HepG2 (cell line): ENCODE data around the gene TARDBP. TPM values are rescaled to one million over a fixed set of nuclear protein-coding genes. Genes with fewer than 3 reads are reported as not detected.

Source experiments
- DR1 ChIP-seq: sonication (generic); formaldehyde crosslinking; IDR thresholded peaks from 2 replicates; pipeline ENCODE4 v1.8.0; 2021; ENCODE audit warnings: mild to moderate bottlenecking, missing genetic modification reagents, inconsistent platforms
- GTF3A ChIP-seq: sonication (generic); formaldehyde crosslinking; conservative IDR thresholded peaks from 2 replicates; pipeline ENCODE4 v1.4.0; 2020; ENCODE audit warnings: mild to moderate bottlenecking, missing genetic modification reagents
- HOMEZ ChIP-seq: IDR thresholded peaks from 2 replicates; pipeline ENCODE4 v1.6.1; 2016; ENCODE audit warnings: low read depth
- KDM5B ChIP-seq: sonication (generic); formaldehyde crosslinking; IDR thresholded peaks from 2 replicates; pipeline ENCODE4 v1.4.0; 2020; ENCODE audit warnings: missing genetic modification reagents, mild to moderate bottlenecking, borderline replicate concordance
- MAZ ChIP-seq, 2 experiments: sonication (generic) in 1 of 2; formaldehyde crosslinking in 1 of 2; IDR thresholded peaks; 2 replicates each; pipeline versions ENCODE4 v1.5.0 to v1.6.1; 2012 to 2020; ENCODE audit warnings: low read depth in 2 of 2, mild to moderate bottlenecking in 2 of 2, borderline replicate concordance in 1 of 2, improper control_type of control experiment in 1 of 2, low read length in 1 of 2, missing genetic modification reagents in 1 of 2, moderate library complexity in 1 of 2
- MTF2 ChIP-seq: sonication (generic); formaldehyde crosslinking; IDR thresholded peaks from 2 replicates; pipeline ENCODE4 v1.5.0; 2020; ENCODE audit warnings: missing genetic modification reagents, borderline replicate concordance
- NCOR1 ChIP-seq: fragments of 200-600 bp; sonication (generic); IDR thresholded peaks from 2 replicates; pipeline ENCODE4 v1.7.0; 2017; ENCODE audit warnings: antibody characterized with exemption, low read length, borderline replicate concordance
- NFAT5 ChIP-seq: sonication (generic); formaldehyde crosslinking; IDR thresholded peaks from 2 replicates; pipeline ENCODE4 v1.4.0; 2020; ENCODE audit warnings: missing genetic modification reagents
- PHB2 ChIP-seq: fragments of 450-650 bp; IDR thresholded peaks from 2 replicates; pipeline ENCODE4 v1.6.1; 2018; ENCODE audit not compliant: partially characterized antibody
- RBM22 ChIP-seq: fragments of 200-400 bp; formaldehyde crosslinking; optimal IDR thresholded peaks from 2 replicates; pipeline ENCODE3; 2017; ENCODE audit warnings: mild to moderate bottlenecking, low read length, moderate library complexity
- RNF219 ChIP-seq: sonication (generic); formaldehyde crosslinking; IDR thresholded peaks from 2 replicates; pipeline ENCODE4 v1.5.0; 2020; ENCODE audit warnings: mild to moderate bottlenecking, missing genetic modification reagents
- SIX1 ChIP-seq: sonication (generic); formaldehyde crosslinking; IDR thresholded peaks from 2 replicates; pipeline ENCODE4 v1.4.0; 2020; ENCODE audit warnings: missing genetic modification reagents, borderline replicate concordance
- ZFP82 ChIP-seq: sonication (generic); formaldehyde crosslinking; IDR thresholded peaks from 2 replicates; pipeline ENCODE4 v1.5.1; 2020; ENCODE audit warnings: mild to moderate bottlenecking, missing genetic modification reagents, borderline replicate concordance
- ZNF225 ChIP-seq: sonication (generic); formaldehyde crosslinking; IDR thresholded peaks from 2 replicates; pipeline ENCODE4 v1.4.0; 2020; ENCODE audit warnings: mild to moderate bottlenecking, missing genetic modification reagents
- ZNF331 ChIP-seq: sonication (generic); formaldehyde crosslinking; IDR thresholded peaks from 2 replicates; pipeline ENCODE4 v1.4.0; 2020; ENCODE audit warnings: missing genetic modification reagents
- ZNF335 ChIP-seq: sonication (generic); formaldehyde crosslinking; IDR thresholded peaks from 2 replicates; pipeline ENCODE4 v1.4.0; 2020; ENCODE audit warnings: missing genetic modification reagents
- ZNF44 ChIP-seq: sonication (generic); formaldehyde crosslinking; IDR thresholded peaks from 2 replicates; pipeline ENCODE4 v1.5.1; 2020; ENCODE audit warnings: mild to moderate bottlenecking, missing genetic modification reagents
- ZNF580 ChIP-seq: IDR thresholded peaks from 2 replicates; pipeline ENCODE4 v1.6.1; 2016; ENCODE audit warnings: low read depth, borderline replicate concordance
- ZNF672 ChIP-seq: sonication (generic); formaldehyde crosslinking; IDR thresholded peaks from 2 replicates; pipeline ENCODE4 v1.8.1; 2022; ENCODE audit warnings: missing genetic modification reagents
- ZNF772 ChIP-seq: sonication (generic); formaldehyde crosslinking; IDR thresholded peaks from 2 replicates; pipeline ENCODE4 v1.5.0; 2020; ENCODE audit warnings: mild to moderate bottlenecking, missing genetic modification reagents
- polyA plus RNA-seq, 8 experiments: library from polyadenylated mRNA; depleted of rRNA in 3 of 8; stranded (reverse) in 7 of 8; unstranded in 1 of 8; fragments of >200 nt; fragmentation: Illumina TruSeq in 4 of 8; extraction: Trizol in 4 of 8; gene quantifications; 2 replicates each; pipeline versions ENCODE4 v1.2.1 to v1.2.3, GENCODE V29; 2011 to 2016; ENCODE audit warnings: low read depth in 4 of 8, missing spikeins in 1 of 8, mixed read lengths in 1 of 8; ENCODE audit not compliant: insufficient read depth in 1 of 8
- total RNA-seq, 5 experiments: library from RNA; depleted of rRNA; stranded (reverse); fragments of >200 nt; fragmentation: Illumina TruSeq; extraction: Trizol; gene quantifications; 2 replicates each; pipeline ENCODE4 v1.2.3, GENCODE V29; 2016; ENCODE audit warnings: low read depth in 1 of 5

Gene TARDBP
- total and polyA plus RNA-seq, 2 of the 13 experiments (the other 11 are each of a cell fraction or from before 2014, with no cell fraction given) = 62.4 to 93.0 TPM

DNA sequence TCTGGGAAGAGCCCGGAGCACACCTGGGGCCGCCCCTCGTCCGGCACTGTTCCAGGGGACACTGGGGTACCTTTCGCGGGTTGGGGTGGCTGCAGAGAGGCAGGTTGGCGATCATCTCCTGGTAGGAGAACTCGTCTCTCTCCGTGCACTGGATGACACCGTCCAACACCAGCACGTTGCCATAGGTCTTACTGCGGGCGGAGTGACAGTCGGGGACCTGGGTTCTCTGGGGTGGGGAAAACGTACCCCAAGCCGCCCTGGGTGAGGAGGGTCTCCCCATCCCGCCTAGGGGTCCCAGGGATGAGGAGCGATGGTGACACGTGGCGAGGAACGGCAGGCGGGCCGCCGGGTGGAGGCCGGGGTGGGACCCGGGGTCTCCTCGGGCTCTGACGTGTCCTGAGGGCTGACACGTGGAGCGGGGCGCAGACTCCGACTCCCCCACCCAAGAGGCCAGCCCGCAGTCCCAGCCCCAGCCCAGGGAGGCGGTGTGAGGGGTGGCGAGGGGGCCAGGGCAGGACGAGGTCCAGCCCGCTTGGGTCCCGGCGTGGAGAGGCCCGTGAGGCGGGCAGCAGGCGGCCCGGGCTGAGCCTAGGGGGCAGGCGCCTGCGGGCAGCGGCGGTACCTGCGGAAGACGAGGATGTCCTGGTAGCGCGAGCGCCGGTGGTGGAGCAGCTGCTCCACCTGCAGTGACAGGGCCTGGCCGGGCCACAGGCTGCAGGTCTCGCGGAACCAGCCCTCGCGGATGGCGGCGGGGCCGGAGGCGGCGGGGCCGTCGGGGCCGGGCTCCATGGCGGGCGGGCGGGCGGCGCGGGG lies 46.9 kb downstream of the TARDBP start (continued):
- TF ChIP-seq ZNF580 (CRISPR knock-in tag) = no peak
- no peak for TF ChIP-seq GTF3A
- TF ChIP-seq DR1 (CRISPR knock-in tag) = no peak; the same call in 1 of the 2 replicates
- no peak for TF ChIP-seq ZNF672 (CRISPR knock-in tag)
- no peak for TF ChIP-seq ZNF335 (CRISPR knock-in tag)
- 0 out of 2 replicates have a peak, but pooled peaks have one; percentile 33 for TF ChIP-seq ZNF225 (CRISPR knock-in tag)
- no peak for TF ChIP-seq SIX1
- TF ChIP-seq ZNF44 (CRISPR knock-in tag) = no peak
- TF ChIP-seq PHB2 = no peak
- no peak for TF ChIP-seq HOMEZ
- TF ChIP-seq RBM22 = no peak
- no peak for TF ChIP-seq ZFP82 (CRISPR knock-in tag)
- no peak for TF ChIP-seq NCOR1
- no peak for TF ChIP-seq RNF219 (CRISPR knock-in tag)
- no peak for TF ChIP-seq KDM5B (CRISPR knock-in tag)
- no peak; the same call in 1 of the 2 replicates for TF ChIP-seq MTF2 (CRISPR knock-in tag)
- TF ChIP-seq ZNF772 (CRISPR knock-in tag) = peak; percentile 71; the same call in 1 of the 2 replicates
- TF ChIP-seq NFAT5 = no peak; the same call in 1 of the 2 replicates
- TF ChIP-seq ZNF331 = no peak
- no peak for TF ChIP-seq MAZ (IDR thresholded peaks at IDR 0.05; ENCODE audit: borderline replicate concordance, low read depth, low read length)
- no peak; the same call in 1 of the 2 replicates for TF ChIP-seq MAZ (CRISPR knock-in tag; IDR thresholded peaks at IDR 0.05; ENCODE audit: low read depth)
